ENCODE results near the gene TSSK3. TPM values are rescaled to one million over a fixed set of nuclear protein-coding genes. Genes with fewer than 3 reads are reported as not detected.

The TSSK3 gene
- total RNA-seq, 4 donors from 2014 or later: 1.8 TPM; not detected in 3

- in situ Hi-C loops (cut with MboI; ENCODE audit: low sequenced_read_pairs in 4 of 4): no loop called here
- H3K9me3 ChIP-seq: no peaks in the 10 kb centered on the region
- H3K36me3 ChIP-seq: peaks cover 0 to 23% of the 10 kb centered on the region in 2 donors
- H3K27me3 ChIP-seq: no peaks in the 10 kb centered on the region
- peaks cover 4 to 6% of the 10 kb centered on the region in 2 donors for H3K4me1 ChIP-seq
- DNase-seq (no peak), ATAC-seq (peak in 1 of 2 donors; percentile 5)
- peak overlapping the region; percentile 52 to 74 (median 64) for H3K4me3 ChIP-seq
- TF ChIP-seq POLR2A (IDR thresholded peaks at IDR 0.05): no peak
- TF ChIP-seq CTCF (IDR thresholded peaks at IDR 0.05 in 4 of 5, conservative IDR thresholded peaks at IDR 0.05 in 1 of 5): no peak
- peak overlapping the region in 3 of 4 donors; percentile 33 to 62 (median 40) for H3K27ac ChIP-seq
- intact Hi-C loops (cut with DNase I; ENCODE audit: low total_unique reads): loop anchor here (1.0 to 2.0 kb wide), 2 partner anchors 28 to 43 kb away; partner anchors contain the start of gene HDAC1
Measured at GRCh38 chr1:32335535-32335789, 26.9 kb upstream of the TSSK3 start.

GRCh38 chr1:32335790-32336590, 26.3 kb upstream of the TSSK3 start, which contains the start of gene MARCKSL1:
TSS of gene MARCKSL1 (minus strand) at chr1:32336233. CDS start at chr1:32336033, 200 bp downstream.
- H3K27ac ChIP-seq: peak within 1 kb of the TSS; percentile 29 to 62 (median 51)
- peaks cover 4 to 6% of the 10 kb centered on the region in 2 donors for H3K4me1 ChIP-seq
- H3K36me3 ChIP-seq: peaks cover 0 to 19% of the 10 kb centered on the region in 2 donors
- peak within 1 kb of the TSS; percentile 58 to 74 (median 66) for H3K4me3 ChIP-seq
- in situ Hi-C loops (cut with MboI; ENCODE audit: low sequenced_read_pairs in 4 of 4) (no loop called here), intact Hi-C loops (cut with DNase I; ENCODE audit: low total_unique reads) (loop anchor here (1.0 to 2.0 kb wide), 3 partner anchors 15 to 43 kb away; partner anchors contain the start of gene HDAC1)
- DNase-seq (peak; percentile 31 to 45), ATAC-seq (peak; percentile 66 to 68)
- H3K27me3 ChIP-seq: no peaks in the 10 kb centered on the region
- TF ChIP-seq POLR2A (IDR thresholded peaks at IDR 0.05): peak; percentile 81 to 90
- no peak for TF ChIP-seq CTCF (IDR thresholded peaks at IDR 0.05 in 4 of 5, conservative IDR thresholded peaks at IDR 0.05 in 1 of 5)
- no peaks in the 10 kb centered on the region for H3K9me3 ChIP-seq

GRCh38 chr1:32336591-32336932, 25.8 kb upstream of the TSSK3 start:
- DNase-seq (no peak), ATAC-seq (no peak)
- Histone ChIP-seq H3K9me3 (no peaks in the 10 kb centered on the region), H3K27me3 (no peaks in the 10 kb centered on the region), H3K4me1 (peaks cover 4 to 6% of the 10 kb centered on the region in 2 donors), H3K4me3 (peak overlapping the region; percentile 58 to 74 (median 66)), H3K36me3 (peaks cover 0 to 13% of the 10 kb centered on the region in 2 donors), H3K27ac (peak overlapping the region in 3 of 4 donors; percentile 25 to 43 (median 39))
- TF ChIP-seq POLR2A (IDR thresholded peaks at IDR 0.05) (no peak), CTCF (IDR thresholded peaks at IDR 0.05 in 4 of 5, conservative IDR thresholded peaks at IDR 0.05 in 1 of 5) (no peak)
- intact Hi-C loops (cut with DNase I; ENCODE audit: low total_unique reads) (loop anchor here (1.0 kb wide), 1 partner anchor 15 kb away; no protein-coding TSS in a partner anchor), in situ Hi-C loops (cut with MboI; ENCODE audit: low sequenced_read_pairs in 4 of 4) (no loop called here)

- intact Hi-C loops (cut with DNase I; ENCODE audit: low total_unique reads): loop anchor here (1.0 kb wide), 1 partner anchor 14 kb away; no protein-coding TSS in a partner anchor
- DNase-seq (no peak), ATAC-seq (no peak)
- in situ Hi-C loops (cut with MboI; ENCODE audit: low sequenced_read_pairs in 4 of 4): no loop called here
- H3K9me3 ChIP-seq: no peaks in the 10 kb centered on the region
- peaks cover 0 to 8% of the 10 kb centered on the region in 2 donors for H3K36me3 ChIP-seq
- H3K27me3 ChIP-seq: no peaks in the 10 kb centered on the region
- no peak overlapping the region for H3K27ac ChIP-seq
- peaks cover 4 to 9% of the 10 kb centered on the region in 2 donors for H3K4me1 ChIP-seq
- H3K4me3 ChIP-seq: no peak overlapping the region
- TF ChIP-seq POLR2A (IDR thresholded peaks at IDR 0.05): no peak
Measured at GRCh38 chr1:32336963-32337675, 25.2 kb upstream of the TSSK3 start.

Data from gastrocnemius medialis (tissue), 4 donors.